GM19395 (cell line): Measurements from ENCODE around the gene DPF3.

Source experiments
- ATAC-seq: cut with Tn5 transposase; IDR thresholded peaks from one replicate; pipeline ENCODE4 v1.9.1; 2021; ENCODE audit warnings: mild to moderate bottlenecking, moderate library complexity; ENCODE audit not compliant: unreplicated experiment

The DPF3 gene

GRCh38 chr14:72688990-72689671 lies 204.8 kb downstream of the DPF3 start:
- no peak for ATAC-seq

DNA sequence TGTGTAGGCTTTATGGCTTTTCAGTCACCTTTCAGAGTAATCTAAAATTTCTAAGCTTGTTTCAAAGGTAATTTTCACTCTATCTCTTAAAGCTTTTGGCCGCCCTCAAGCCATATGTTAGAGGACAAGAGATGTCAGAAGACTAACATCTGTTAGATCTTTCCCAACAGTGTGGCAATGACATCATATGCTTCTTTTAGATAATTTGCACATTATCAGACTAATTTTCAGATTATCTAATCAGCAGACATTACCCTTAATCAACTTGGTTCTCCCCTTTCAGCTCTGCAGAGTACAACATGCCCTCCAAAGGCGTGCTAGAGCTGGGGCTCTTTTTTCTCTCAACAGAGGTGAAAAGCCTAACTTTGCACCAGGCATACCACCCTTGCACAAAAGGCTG lies 207.1 kb downstream of the DPF3 start:
- ATAC-seq: no peak

DNA sequence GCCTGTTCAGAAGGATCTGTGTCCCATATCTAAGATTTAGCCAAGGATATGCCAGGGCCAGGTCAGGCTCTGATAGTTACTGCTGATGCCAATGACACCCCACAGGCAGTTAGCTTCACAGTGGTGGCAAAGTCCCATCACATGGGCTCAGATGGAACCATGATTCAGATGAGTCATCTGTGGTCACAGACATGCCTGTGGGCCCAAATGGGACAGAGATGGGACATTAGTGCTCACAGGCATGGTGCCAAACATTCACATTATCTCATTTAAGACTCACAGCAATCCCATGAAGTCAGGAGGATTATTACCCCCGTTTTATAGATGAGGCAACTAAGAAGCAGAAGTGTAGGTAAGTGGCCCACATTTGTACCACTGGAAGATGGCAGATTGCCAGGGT lies 207.8 kb downstream of the DPF3 start:
- no peak for ATAC-seq

DNA sequence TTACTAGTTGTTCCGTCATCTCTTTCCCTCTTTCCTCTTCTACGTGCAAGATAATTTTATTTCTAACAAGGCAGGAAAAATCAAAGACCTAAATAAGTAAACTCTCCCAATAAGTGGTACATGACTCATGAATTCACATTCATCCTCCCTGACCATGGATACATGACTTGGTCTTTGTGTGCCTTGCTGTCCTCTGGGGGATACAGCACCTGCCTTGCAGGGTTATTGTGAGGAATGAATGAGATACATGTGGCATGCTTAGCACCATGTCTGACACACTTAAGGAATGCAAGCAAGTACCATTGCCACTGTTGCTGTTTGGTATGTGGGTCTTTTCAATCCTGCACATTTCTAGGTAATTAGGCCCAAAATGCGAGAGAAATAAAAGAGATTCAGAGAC lies 208.4 kb downstream of the DPF3 start:
- ATAC-seq: no peak

DNA sequence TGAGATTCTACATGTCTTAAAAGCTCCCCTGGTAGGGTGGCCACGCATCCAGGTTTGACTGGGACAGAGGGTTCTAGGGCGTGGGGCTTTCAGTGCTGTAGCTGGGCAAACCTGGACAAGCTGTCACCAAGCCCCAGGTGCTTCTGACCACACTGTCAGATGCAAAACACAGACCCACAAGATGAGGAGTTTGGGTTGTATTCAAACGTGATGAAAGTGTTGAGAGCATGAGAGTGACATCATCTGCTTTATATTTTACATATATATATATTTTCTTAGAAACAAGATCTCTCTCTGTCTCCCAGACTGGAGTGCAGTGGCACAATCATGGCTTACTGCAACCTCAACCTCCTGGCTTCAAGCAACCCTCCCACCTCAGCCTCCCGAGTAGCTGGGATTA lies 210.1 kb downstream of the DPF3 start:
- ATAC-seq: no peak

DNA sequence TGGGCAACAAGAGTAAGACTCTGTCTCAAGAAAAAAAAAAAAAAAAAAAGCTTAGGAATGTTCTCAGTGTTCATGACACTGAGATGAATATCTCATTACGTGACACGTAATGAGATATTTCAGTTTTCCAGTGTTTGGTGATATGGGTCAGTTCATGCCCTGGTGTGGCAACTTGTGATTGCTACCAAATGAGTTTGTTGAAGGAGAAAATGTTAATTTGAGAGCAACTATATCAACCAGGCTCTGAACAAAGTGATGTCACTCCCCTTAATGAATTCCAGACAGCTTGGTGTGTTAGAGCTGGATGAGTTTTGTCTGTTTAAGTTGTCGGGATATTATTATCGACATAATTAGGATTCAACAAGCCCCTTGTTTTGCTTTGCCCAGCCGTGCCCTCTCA lies 211.7 kb downstream of the DPF3 start:
- ATAC-seq: no peak

GRCh38 chr14:72680853-72681640 lies 212.9 kb downstream of the DPF3 start:
- ATAC-seq: no peak

DNA sequence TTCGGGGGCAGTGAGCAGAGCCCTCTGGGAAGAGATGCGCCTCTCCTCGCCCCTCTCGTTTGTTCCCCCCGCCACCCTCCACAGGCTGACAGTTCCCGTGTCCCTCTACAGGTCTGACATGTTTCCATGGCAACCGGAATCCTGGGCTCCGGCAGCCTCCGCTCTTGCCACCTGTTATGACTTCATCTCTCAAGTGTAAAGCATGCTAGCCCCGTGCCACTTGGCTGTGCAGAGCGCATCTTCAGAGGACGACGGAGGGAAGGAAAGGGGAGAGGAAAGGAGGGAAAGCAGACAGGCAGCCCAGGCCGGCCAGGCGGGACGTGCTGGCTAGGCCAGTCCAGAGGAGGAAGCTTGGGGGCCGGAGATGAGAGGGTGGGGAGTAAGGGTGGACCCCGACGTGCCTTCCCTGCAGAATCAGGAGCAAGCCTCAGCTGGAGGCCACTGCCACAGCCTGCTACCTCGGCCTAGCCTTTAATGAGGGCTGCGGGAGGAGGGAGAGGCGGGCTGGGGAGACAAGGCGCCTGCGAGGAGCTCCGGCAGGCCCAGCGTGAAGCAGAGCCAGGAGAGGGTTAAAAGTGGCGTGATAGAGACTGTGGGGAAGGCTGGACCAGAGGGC lies 214.3 kb downstream of the DPF3 start:
- no peak for ATAC-seq

DNA sequence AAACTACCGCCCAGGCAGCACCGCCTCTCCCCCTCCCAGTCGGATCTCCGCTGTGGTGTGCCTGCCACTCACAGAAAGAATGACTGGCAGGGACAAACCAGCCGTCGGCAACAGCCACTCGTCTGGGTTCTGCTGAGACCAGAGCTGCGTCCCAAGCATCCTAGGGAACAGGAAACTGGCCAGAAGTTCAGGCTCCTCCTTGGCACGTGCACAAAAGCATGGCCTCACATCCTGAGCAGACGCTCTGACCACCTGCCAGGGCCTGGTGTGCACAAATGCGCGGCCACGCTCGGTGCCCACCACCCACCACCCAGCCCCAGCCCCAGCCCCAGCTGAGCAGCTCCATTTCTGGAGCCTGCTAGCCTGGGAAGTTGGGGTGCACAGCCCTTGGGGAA lies 214.8 kb downstream of the DPF3 start:
- no peak for ATAC-seq

DNA sequence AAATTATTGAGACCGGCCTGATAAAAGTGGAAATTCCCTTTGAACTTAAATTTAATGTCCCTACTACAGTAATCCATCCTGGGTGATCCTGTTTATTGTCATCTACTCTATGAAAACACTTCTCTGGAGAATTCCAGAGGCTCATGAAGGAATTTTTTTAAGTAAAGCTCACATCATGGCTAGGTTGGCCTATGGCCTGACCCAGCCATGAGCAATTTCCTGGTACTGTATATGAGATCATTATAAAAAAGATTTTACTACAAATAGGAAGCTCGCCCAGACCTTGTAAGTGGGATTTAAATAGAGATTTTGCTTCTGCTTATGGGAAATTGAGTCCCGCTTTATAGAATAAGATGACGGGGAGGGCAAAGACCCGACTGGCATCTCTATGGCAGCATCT lies 215.5 kb downstream of the DPF3 start:
- ATAC-seq: no peak

GRCh38 chr14:72677664-72678063 lies 216.2 kb downstream of the DPF3 start:
- no peak for ATAC-seq

DNA sequence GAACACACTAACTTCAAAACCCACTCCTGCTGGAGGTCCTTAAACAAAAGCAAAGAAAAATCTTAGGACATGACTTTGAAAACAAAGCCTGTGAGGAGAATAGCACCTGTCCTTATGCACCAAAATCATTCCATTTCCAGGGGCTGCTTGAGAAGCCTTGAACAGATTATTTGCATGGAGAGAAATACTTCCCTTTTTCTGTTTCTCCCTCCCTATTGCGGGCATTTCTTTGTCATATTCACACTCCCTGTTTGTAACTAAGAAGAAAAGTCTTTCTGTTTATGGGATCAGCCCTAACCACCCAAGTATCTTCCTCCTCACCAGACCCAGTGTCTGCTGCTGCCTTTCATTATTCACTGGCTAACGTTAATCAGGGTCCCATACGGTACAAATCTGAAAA lies 218.8 kb downstream of the DPF3 start:
- no peak for ATAC-seq

GRCh38 chr14:72673179-72673578 lies 220.7 kb downstream of the DPF3 start:
- ATAC-seq: no peak

GRCh38 chr14:72666610-72667009 lies 227.3 kb downstream of the DPF3 start:
- no peak for ATAC-seq

GRCh38 chr14:72665259-72665658 lies 228.6 kb downstream of the DPF3 start:
- ATAC-seq: no peak

DNA sequence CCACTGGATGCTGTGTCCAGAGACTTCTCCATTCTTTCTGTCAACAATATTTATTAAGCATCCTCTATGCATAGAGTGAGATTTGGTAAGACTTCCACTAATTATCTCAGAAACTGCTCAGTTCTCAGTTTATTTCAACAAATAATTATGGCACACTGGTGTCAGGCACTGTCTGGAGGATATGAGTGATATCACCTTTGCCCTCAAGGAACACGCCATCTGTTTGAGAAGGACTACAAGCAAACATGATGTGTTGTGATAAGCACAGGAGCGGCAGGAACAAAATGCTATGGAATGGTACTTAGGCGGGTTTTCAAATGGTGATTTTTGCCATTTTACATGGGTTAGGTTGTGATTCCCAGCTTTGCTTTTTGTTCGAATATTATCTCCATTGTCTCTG lies 229.2 kb downstream of the DPF3 start:
- ATAC-seq: no peak

- ATAC-seq: no peak
Observed at GRCh38 chr14:72663956-72664650, 229.8 kb downstream of the DPF3 start.

GRCh38 chr14:72663076-72663487 lies 230.8 kb downstream of the DPF3 start:
- no peak for ATAC-seq

- ATAC-seq: no peak
Observed at GRCh38 chr14:72662214-72662613, 231.7 kb downstream of the DPF3 start.

DNA sequence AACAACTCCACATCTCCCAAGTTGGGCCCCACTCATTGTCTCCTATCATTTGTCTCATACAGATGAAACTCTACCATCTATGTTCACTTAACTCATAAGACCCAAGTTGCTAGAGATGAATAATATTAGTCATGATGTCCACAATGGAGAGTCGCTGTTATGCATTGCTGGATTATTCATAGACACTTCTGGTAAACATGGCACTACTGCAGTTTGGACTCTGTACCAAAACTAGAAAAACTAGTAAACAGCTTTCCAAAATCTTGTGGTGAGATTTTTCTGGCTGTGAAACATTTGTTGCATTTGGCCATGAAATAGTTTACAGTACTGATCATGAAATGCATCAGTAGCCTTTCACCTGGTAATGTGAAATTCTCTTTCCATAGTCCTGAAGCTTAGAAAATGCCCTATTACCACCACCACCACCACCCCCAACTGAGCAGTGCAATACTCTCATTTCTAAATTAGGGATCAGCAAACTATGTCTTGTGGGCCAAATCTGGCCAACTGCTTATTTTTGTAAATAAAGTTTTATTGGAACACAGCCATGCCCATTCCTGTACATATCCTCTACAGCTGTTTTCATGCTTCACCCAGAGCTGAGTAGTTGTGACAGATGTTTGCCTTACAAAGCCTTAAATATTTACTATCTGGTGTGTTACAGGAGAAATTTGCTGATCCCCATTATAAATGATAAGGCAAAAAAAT lies 236.5 kb downstream of the DPF3 start:
- ATAC-seq: no peak

GRCh38 chr14:72653026-72653425 lies 240.9 kb downstream of the DPF3 start:
- ATAC-seq: no peak
